HEK293T (cell line): Measurements from ENCODE around the gene PLEKHD1.

ENCODE experiments used
- CTCF ChIA-PET: fragments of 350-600 bp; formaldehyde crosslinking; extraction: SDS; loops from one replicate; lab custom pipeline; 2021; ENCODE audit warnings: antibody characterized with exemption, inconsistent platforms; lab: Yijun Ruan, JAX
- POLR2A ChIA-PET: fragments of 350-600 bp; formaldehyde crosslinking; extraction: SDS; loops from one replicate; lab custom pipeline; 2020; ENCODE audit warnings: antibody characterized with exemption, inconsistent platforms; lab: Yijun Ruan, JAX
- DNase-seq: peaks from one replicate; pipeline ENCODE4 v3.0.0; 2012; ENCODE audit warnings: mixed read lengths; ENCODE audit errors: extremely low spot score
- ARNT ChIP-seq: fragments of 450-650 bp; IDR thresholded peaks from 2 replicates; pipeline ENCODE4 v1.6.1; 2017; ENCODE audit warnings: mild to moderate bottlenecking
- BHLHE40 ChIP-seq: fragments of 450-650 bp; IDR thresholded peaks from 2 replicates; pipeline ENCODE4 v1.6.1; 2016; ENCODE audit warnings: mild to moderate bottlenecking, moderate library complexity, borderline replicate concordance
- CTBP1 ChIP-seq: fragments of 450-650 bp; IDR thresholded peaks from 2 replicates; pipeline ENCODE4 v1.6.1; 2016; ENCODE audit warnings: borderline replicate concordance
- ELF4 ChIP-seq: fragments of 450-650 bp; IDR thresholded peaks from 2 replicates; pipeline ENCODE4 v1.6.1; 2017; ENCODE audit warnings: antibody characterized with exemption
- FOXA1 ChIP-seq: fragments of 450-650 bp; IDR thresholded peaks from 2 replicates; pipeline ENCODE4 v1.6.1; 2016; ENCODE audit warnings: mild to moderate bottlenecking
- FOXK2 ChIP-seq: fragments of 450-650 bp; IDR thresholded peaks from 2 replicates; pipeline ENCODE4 v1.6.1; 2016; ENCODE audit warnings: mild to moderate bottlenecking
- FOXM1 ChIP-seq: fragments of 450-650 bp; IDR thresholded peaks from 2 replicates; pipeline ENCODE4 v1.6.1; 2017; ENCODE audit warnings: mild to moderate bottlenecking, borderline replicate concordance
- HDGF ChIP-seq: fragments of 450-650 bp; IDR thresholded peaks from 2 replicates; pipeline ENCODE4 v1.6.1; 2017; ENCODE audit warnings: antibody characterized with exemption, borderline replicate concordance
- L3MBTL2 ChIP-seq: fragments of 450-650 bp; conservative IDR thresholded peaks from 2 replicates; pipeline ENCODE4 v1.6.1; 2016; ENCODE audit warnings: mild to moderate bottlenecking
- LEF1 ChIP-seq: fragments of 450-650 bp; IDR thresholded peaks from 2 replicates; pipeline ENCODE4 v1.6.1; 2017; ENCODE audit warnings: mild to moderate bottlenecking, borderline replicate concordance
- NFRKB ChIP-seq: fragments of 450-650 bp; IDR thresholded peaks from 2 replicates; pipeline ENCODE4 v1.6.1; 2016; ENCODE audit warnings: mild to moderate bottlenecking, moderate library complexity
- PKNOX1 ChIP-seq: fragments of 450-650 bp; IDR thresholded peaks from 2 replicates; pipeline ENCODE4 v1.6.1; 2016
- SP1 ChIP-seq: fragments of 450-650 bp; IDR thresholded peaks from 2 replicates; pipeline ENCODE4 v1.6.1; 2017
- SUZ12 ChIP-seq: fragments of 450-650 bp; IDR thresholded peaks from 2 replicates; pipeline ENCODE4 v1.6.1; 2016; ENCODE audit warnings: mild to moderate bottlenecking
- TARDBP ChIP-seq: fragments of 450-650 bp; IDR thresholded peaks from 2 replicates; pipeline ENCODE4 v1.6.1; 2016
- ZNF384 ChIP-seq: fragments of 450-650 bp; IDR thresholded peaks from 2 replicates; pipeline ENCODE4 v1.6.1; 2016

PLEKHD1 gene

GRCh38 chr14:69484444-69485314 lies at the start of gene PLEKHD1:
TSS of gene PLEKHD1 (plus strand) at chr14:69484728. CDS start at chr14:69484966, 238 bp downstream.
- TF ChIP-seq FOXA1 (no peak), ELF4 (no peak), FOXM1 (no peak), BHLHE40 (no peak), ZNF384 (no peak), ARNT (no peak), L3MBTL2 (no peak), SP1 (no peak), NFRKB (no peak), HDGF (no peak), SUZ12 (no peak), TARDBP (no peak), CTBP1 (no peak), PKNOX1 (no peak), FOXK2 (no peak), LEF1 (no peak)
- ChIA-PET POLR2A (no interaction called here), CTCF (no interaction called here)
- DNase-seq, result no peak

- ChIA-PET POLR2A (interaction anchor here (2.3 kb wide), 1 partner anchor 42 kb away, joined by 7 read pairs; the partner anchor contains the start of genes ERH and SLC39A9), CTCF (no interaction called here)
- no peak for DNase-seq
- TF ChIP-seq SUZ12, result no peak
- no peak for TF ChIP-seq LEF1
- TF ChIP-seq FOXA1, result no peak
- no peak for TF ChIP-seq BHLHE40
- TF ChIP-seq HDGF, result no peak
- TF ChIP-seq PKNOX1, result no peak
- TF ChIP-seq FOXK2, result no peak
- TF ChIP-seq NFRKB, result no peak
- no peak for TF ChIP-seq SP1
- TF ChIP-seq TARDBP, result no peak
- TF ChIP-seq ARNT, result no peak
- no peak for TF ChIP-seq L3MBTL2
- TF ChIP-seq CTBP1, result no peak
- TF ChIP-seq ELF4, result no peak
- no peak for TF ChIP-seq ZNF384
- no peak for TF ChIP-seq FOXM1
These were observed 44.8 kb upstream of the PLEKHD1 start for GRCh38 chr14:69439521-69440270.

GRCh38 chr14:69441948-69442347 lies 42.6 kb upstream of the PLEKHD1 start:
- POLR2A ChIA-PET, result interaction anchor here (2.3 kb wide), 1 partner anchor 44 kb away, joined by 7 read pairs; the partner anchor contains the start of genes ERH and SLC39A9
- CTCF ChIA-PET, result interaction anchor here (0.8 to 1.8 kb wide), 2 partner anchors 11 to 18 kb away, joined by 3 to 8 read pairs; no protein-coding TSS in a partner anchor
- TF ChIP-seq HDGF, result no peak
- TF ChIP-seq TARDBP, result no peak
- no peak for TF ChIP-seq LEF1
- TF ChIP-seq L3MBTL2, result no peak; the same call in 1 of the 2 replicates
- TF ChIP-seq SP1, result no peak
- no peak for TF ChIP-seq ARNT
- TF ChIP-seq NFRKB, result no peak
- no peak for TF ChIP-seq SUZ12
- DNase-seq, result no peak

- no peak for DNase-seq
- no peak for TF ChIP-seq NFRKB
- no peak for TF ChIP-seq SUZ12
- TF ChIP-seq SP1, result no peak
- TF ChIP-seq TARDBP, result no peak
- TF ChIP-seq CTBP1, result no peak
- POLR2A ChIA-PET, result no interaction called here
- CTCF ChIA-PET, result interaction anchor here (0.6 kb wide), 1 partner anchor 293 kb away, joined by 4 read pairs; no protein-coding TSS in a partner anchor
These were observed 41.2 kb upstream of the PLEKHD1 start for GRCh38 chr14:69443296-69443805.

- no peak for DNase-seq
- ChIA-PET CTCF (no interaction called here), POLR2A (no interaction called here)
- TF ChIP-seq SP1 (no peak), FOXA1 (no peak), BHLHE40 (no peak), TARDBP (no peak), ARNT (no peak), NFRKB (no peak), HDGF (no peak), FOXM1 (no peak), LEF1 (no peak), CTBP1 (no peak), L3MBTL2 (no peak), FOXK2 (no peak), SUZ12 (no peak), ELF4 (no peak), PKNOX1 (no peak), ZNF384 (no peak)
These were observed 35.3 kb upstream of the PLEKHD1 start for GRCh38 chr14:69449216-69449615.
